Ecto neural progenitor cell (in vitro differentiated cells): ENCODE data around the gene TNFRSF17.

ENCODE experiments used
- DNase-seq: peaks from one replicate; pipeline ENCODE4 v3.0.0-alpha.2; 2018; ENCODE audit warnings: low spot score

The TNFRSF17 gene

GRCh38 chr16:12009462-12009861 lies 44.5 kb downstream of the TNFRSF17 start:
- DNase-seq = no peak

GRCh38 chr16:12009922-12010321 lies 44.9 kb downstream of the TNFRSF17 start:
- no peak for DNase-seq

GRCh38 chr16:12010388-12011251 lies 45.6 kb downstream of the TNFRSF17 start:
- DNase-seq = no peak

GRCh38 chr16:12011565-12011964 lies 46.6 kb downstream of the TNFRSF17 start:
- no peak for DNase-seq

GRCh38 chr16:12016291-12016947 lies 51.4 kb downstream of the TNFRSF17 start:
- no peak for DNase-seq

- no peak for DNase-seq
Measured at GRCh38 chr16:12017558-12017957, 52.5 kb downstream of the TNFRSF17 start.
